K562 (cell line): Measurements from ENCODE around the gene PPIL4. TPM values are rescaled to one million over a fixed set of nuclear protein-coding genes. Genes with fewer than 3 reads are reported as not detected.

Source experiments
- BCOR ChIP-seq: fragments of 450-650 bp; IDR thresholded peaks from 2 replicates; pipeline ENCODE4 v1.6.1; 2016
- CC2D1A ChIP-seq: fragments of 450-650 bp; IDR thresholded peaks from 2 replicates; pipeline ENCODE4 v1.6.1; 2017; ENCODE audit warnings: mild to moderate bottlenecking
- HDAC2 ChIP-seq: fragments of 450-650 bp; IDR thresholded peaks from 2 replicates; pipeline ENCODE4 v1.6.1; 2016; ENCODE audit warnings: mild to moderate bottlenecking
- HLTF ChIP-seq: fragments of 450-650 bp; IDR thresholded peaks from 2 replicates; pipeline ENCODE4 v1.6.1; 2016
- HNRNPL ChIP-seq: fragments of 200-400 bp; formaldehyde crosslinking; IDR thresholded peaks from 2 replicates; pipeline ENCODE4 v1.6.1; 2017; ENCODE audit warnings: low read depth, mild to moderate bottlenecking, low read length
- KDM1A ChIP-seq, 2 experiments: fragments of 450-650 bp; IDR thresholded peaks; 2 replicates each; pipeline ENCODE4 v1.6.1; 2016; ENCODE audit warnings: mild to moderate bottlenecking in 2 of 2
- MAX ChIP-seq: sonication (generic); formaldehyde crosslinking; IDR thresholded peaks from 2 replicates; pipeline ENCODE4 v1.9.0; 2022; ENCODE audit warnings: mild to moderate bottlenecking, missing genetic modification reagents
- MTA1 ChIP-seq: fragments of 450-650 bp; IDR thresholded peaks from 2 replicates; pipeline ENCODE4 v1.6.1; 2017; ENCODE audit warnings: borderline replicate concordance
- NFATC3 ChIP-seq: fragments of 450-650 bp; IDR thresholded peaks from 2 replicates; pipeline ENCODE4 v1.6.1; 2017; ENCODE audit warnings: mild to moderate bottlenecking
- POLR2AphosphoS5 ChIP-seq: IDR thresholded peaks from 2 replicates; pipeline ENCODE4 v1.6.1; 2011; ENCODE audit warnings: mild to moderate bottlenecking, low read depth, low read length, moderate library complexity; ENCODE audit not compliant: control insufficient read depth, insufficient read depth
- PTTG1 ChIP-seq: fragments of 450-650 bp; IDR thresholded peaks from 2 replicates; pipeline ENCODE4 v1.6.1; 2016; ENCODE audit warnings: low read depth, mild to moderate bottlenecking, missing genetic modification characterization, missing compliant biosample characterization
- SIN3A ChIP-seq, 2 experiments: fragments of 150-350 bp in 1 of 2; IDR thresholded peaks; 2 replicates each; pipeline ENCODE4 v1.6.1; 2011 to 2016; ENCODE audit warnings: borderline replicate concordance in 2 of 2, low read depth in 2 of 2, low read length in 2 of 2, mild to moderate bottlenecking in 2 of 2, moderate library complexity in 2 of 2; ENCODE audit not compliant: control insufficient read depth in 1 of 2
- SMARCE1 ChIP-seq: fragments of 450-650 bp; IDR thresholded peaks from 2 replicates; pipeline ENCODE4 v1.7.1; 2016; ENCODE audit warnings: mild to moderate bottlenecking
- SNIP1 ChIP-seq: fragments of 450-650 bp; IDR thresholded peaks from 2 replicates; pipeline ENCODE4 v1.7.1; 2017; ENCODE audit warnings: low read depth, mild to moderate bottlenecking
- SP2 ChIP-seq: IDR thresholded peaks from 2 replicates; pipeline ENCODE4 v1.6.1; 2011; ENCODE audit warnings: mild to moderate bottlenecking, low read depth, low read length, moderate library complexity; ENCODE audit not compliant: poor library complexity, severe bottlenecking; ENCODE audit errors: extremely low read depth
- SRSF9 ChIP-seq: fragments of 200-400 bp; formaldehyde crosslinking; IDR thresholded peaks from 2 replicates; pipeline ENCODE4 v1.6.1; 2017; ENCODE audit warnings: low read depth, low read length, borderline replicate concordance
- YY1 ChIP-seq, 3 experiments: IDR thresholded peaks; 2 replicates each; pipeline ENCODE4 v1.6.1; 2011; ENCODE audit warnings: low read length in 2 of 3, mild to moderate bottlenecking in 2 of 3, moderate library complexity in 2 of 3, borderline replicate concordance in 1 of 3, control low read depth in 1 of 3, low read depth in 1 of 3; ENCODE audit not compliant: insufficient read depth in 3 of 3, insufficient replicate concordance in 2 of 3, control insufficient read depth in 1 of 3, insufficient read length in 1 of 3; ENCODE audit errors: extremely low read depth in 1 of 3
- ZNF24 ChIP-seq: fragments of 450-650 bp; IDR thresholded peaks from 2 replicates; pipeline ENCODE4 v1.6.1; 2016
- ZSCAN32 ChIP-seq: fragments of 450-650 bp; formaldehyde crosslinking; IDR thresholded peaks from 2 replicates; pipeline ENCODE4 v1.4.0; 2020; ENCODE audit warnings: mild to moderate bottlenecking, moderate library complexity
- polyA plus RNA-seq, 8 experiments: library from polyadenylated mRNA; depleted of rRNA in 4 of 8; stranded (reverse) in 5 of 8; unstranded in 3 of 8; fragments of >200 nt; fragmentation: Nextera tagmentation in 2 of 8; fragmentation: Illumina TruSeq in 1 of 8; extraction: Ambion mirVana in 2 of 8; extraction: Trizol in 1 of 8; gene quantifications; 2 replicates each; pipeline versions ENCODE4 v1.2.1 to v1.2.3, GENCODE V29; 2011 to 2014; ENCODE audit warnings: inconsistent platforms in 1 of 8, missing spikeins in 1 of 8
- total RNA-seq, 7 experiments: library from RNA; depleted of rRNA in 6 of 7; stranded (reverse); fragments of >200 nt in 6 of 7; fragmentation: Illumina TruSeq in 2 of 7; extraction: Trizol in 2 of 7; gene quantifications; 2 replicates each; pipeline versions ENCODE4 v1.2.1 to v1.2.3, GENCODE V29; 2011 to 2021; ENCODE audit warnings: low replicate concordance in 1 of 7
- TF ChIP-seq, protein P1 (sequence below), 2 experiments: IDR thresholded peaks; 2 replicates each; pipeline ENCODE4 v1.6.1; 2011; ENCODE audit warnings: borderline replicate concordance in 1 of 2, control low read depth in 1 of 2, low read depth in 1 of 2, low read length in 1 of 2, mild to moderate bottlenecking in 1 of 2, mixed read lengths in 1 of 2, moderate library complexity in 1 of 2; ENCODE audit not compliant: insufficient read depth in 1 of 2, insufficient read length in 1 of 2, poor library complexity in 1 of 2, severe bottlenecking in 1 of 2; ENCODE audit errors: extremely low read depth in 1 of 2
- TF ChIP-seq, protein P2 (sequence below): sonication (generic); formaldehyde crosslinking; IDR thresholded peaks from 2 replicates; pipeline ENCODE4 v1.8.0; 2022; ENCODE audit warnings: mild to moderate bottlenecking, missing genetic modification reagents
- TF ChIP-seq, protein P3 (sequence below): IDR thresholded peaks from 2 replicates; pipeline ENCODE4 v1.6.1; 2011; ENCODE audit warnings: borderline replicate concordance, low read depth, mild to moderate bottlenecking, moderate library complexity, low read length; ENCODE audit not compliant: insufficient read depth, poor library complexity, severe bottlenecking

The PPIL4 gene
- total and polyA plus RNA-seq, 9 of the 15 experiments (the other 6 are each of a cell fraction or from before 2014, with no cell fraction given) = 14.5 to 55.2 (median 45.9) TPM

DNA sequence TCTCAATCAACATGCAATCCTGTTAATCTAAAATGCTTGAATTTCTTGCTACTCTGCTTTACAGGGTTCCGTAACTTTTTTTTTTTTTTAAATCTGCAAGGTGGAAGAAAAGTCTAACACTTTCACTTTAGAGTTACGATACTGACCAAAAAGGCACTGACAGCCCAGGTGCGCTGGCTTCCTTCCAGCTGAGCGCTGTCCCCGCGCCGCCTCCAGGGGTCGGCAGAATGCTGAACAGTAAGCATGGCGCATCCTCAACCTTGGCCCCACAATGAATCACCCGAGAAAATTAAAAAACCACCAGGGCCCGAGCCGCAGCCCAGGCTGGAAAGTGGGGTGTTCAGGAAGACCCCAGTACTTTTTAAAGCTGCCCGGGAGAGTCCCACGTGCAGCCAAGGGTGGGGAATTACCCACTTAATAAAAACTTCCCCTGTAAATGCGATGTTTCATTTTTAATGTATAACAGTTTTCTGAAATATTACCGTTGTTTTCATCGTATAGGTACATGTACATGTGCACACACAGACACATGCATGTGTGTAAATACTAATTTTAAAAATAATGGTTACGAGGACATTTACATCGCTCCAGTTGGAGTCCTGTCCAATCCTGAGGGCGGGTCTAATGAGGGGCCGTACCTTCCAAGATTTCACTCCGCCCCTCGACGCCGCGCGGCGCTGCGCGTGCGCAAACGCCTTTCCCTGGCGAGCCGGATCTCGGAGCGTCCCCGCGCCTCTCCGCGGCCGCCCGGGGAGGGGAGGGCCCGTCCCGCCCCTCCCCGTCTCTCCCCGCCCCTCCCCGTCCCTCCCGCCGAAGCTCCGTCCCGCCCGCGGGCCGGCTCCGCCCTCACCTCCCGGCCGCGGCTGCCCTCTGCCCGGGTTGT is 19.9 kb upstream of the PPIL4 start, which contains the start of gene GINM1 (continued):
- TF ChIP-seq POLR2AphosphoS5 (peak; percentile 73), SP2 (no peak), CC2D1A (peak; percentile 78; the same call in 1 of the 2 replicates), HNRNPL (no peak), KDM1A (IDR thresholded peaks at IDR 0.05) (peak; percentile 29 to 34; a peak in 1 of 4 replicates), ZSCAN32 (CRISPR knock-in tag) (no peak), MTA1 (0 out of 2 replicates have a peak, but pooled peaks have one; percentile 57), BCOR (0 out of 2 replicates have a peak, but pooled peaks have one; percentile 51), SNIP1 (0 out of 2 replicates have a peak, but pooled peaks have one; percentile 11), HLTF (no peak), MAX (peak; percentile 86), SMARCE1 (peak; percentile 73), NFATC3 (no peak), SRSF9 (no peak), ZNF24 (0 out of 2 replicates have a peak, but pooled peaks have one; percentile 9), HDAC2 (peak; percentile 85), PTTG1 (tag) (no peak), YY1 (IDR thresholded peaks at IDR 0.05; ENCODE audit: borderline replicate concordance in 1 of 3, control insufficient read depth in 1 of 3, extremely low read depth in 1 of 3, insufficient read depth in 3 of 3, insufficient read length in 1 of 3, insufficient replicate concordance in 2 of 3, low read depth in 1 of 3, low read length in 2 of 3) (peak; percentile 28 to 85 (median 80)), SIN3A (IDR thresholded peaks at IDR 0.05; ENCODE audit: borderline replicate concordance in 2 of 2, control insufficient read depth in 1 of 2, low read depth in 2 of 2, low read length in 2 of 2) (peak; percentile 88 to 95)
- TF ChIP-seq, protein P1, sequence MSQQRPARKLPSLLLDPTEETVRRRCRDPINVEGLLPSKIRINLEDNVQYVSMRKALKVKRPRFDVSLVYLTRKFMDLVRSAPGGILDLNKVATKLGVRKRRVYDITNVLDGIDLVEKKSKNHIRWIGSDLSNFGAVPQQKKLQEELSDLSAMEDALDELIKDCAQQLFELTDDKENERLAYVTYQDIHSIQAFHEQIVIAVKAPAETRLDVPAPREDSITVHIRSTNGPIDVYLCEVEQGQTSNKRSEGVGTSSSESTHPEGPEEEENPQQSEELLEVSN (IDR thresholded peaks at IDR 0.05; ENCODE audit: borderline replicate concordance in 1 of 2, extremely low read depth in 1 of 2, insufficient read depth in 1 of 2, insufficient read length in 1 of 2, low read depth in 1 of 2, low read length in 1 of 2, poor library complexity in 1 of 2, severe bottlenecking in 1 of 2) = peak in 1 of 2 experiments; percentile 66
- TF ChIP-seq, protein P2, sequence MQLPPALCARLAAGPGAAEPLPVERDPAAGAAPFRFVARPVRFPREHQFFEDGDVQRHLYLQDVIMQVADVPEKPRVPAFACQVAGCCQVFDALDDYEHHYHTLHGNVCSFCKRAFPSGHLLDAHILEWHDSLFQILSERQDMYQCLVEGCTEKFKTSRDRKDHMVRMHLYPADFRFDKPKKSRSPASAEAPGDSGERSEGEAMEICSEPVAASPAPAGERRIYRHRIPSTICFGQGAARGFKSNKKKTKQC (CRISPR knock-in tag) = no peak
- TF ChIP-seq, protein P3, sequence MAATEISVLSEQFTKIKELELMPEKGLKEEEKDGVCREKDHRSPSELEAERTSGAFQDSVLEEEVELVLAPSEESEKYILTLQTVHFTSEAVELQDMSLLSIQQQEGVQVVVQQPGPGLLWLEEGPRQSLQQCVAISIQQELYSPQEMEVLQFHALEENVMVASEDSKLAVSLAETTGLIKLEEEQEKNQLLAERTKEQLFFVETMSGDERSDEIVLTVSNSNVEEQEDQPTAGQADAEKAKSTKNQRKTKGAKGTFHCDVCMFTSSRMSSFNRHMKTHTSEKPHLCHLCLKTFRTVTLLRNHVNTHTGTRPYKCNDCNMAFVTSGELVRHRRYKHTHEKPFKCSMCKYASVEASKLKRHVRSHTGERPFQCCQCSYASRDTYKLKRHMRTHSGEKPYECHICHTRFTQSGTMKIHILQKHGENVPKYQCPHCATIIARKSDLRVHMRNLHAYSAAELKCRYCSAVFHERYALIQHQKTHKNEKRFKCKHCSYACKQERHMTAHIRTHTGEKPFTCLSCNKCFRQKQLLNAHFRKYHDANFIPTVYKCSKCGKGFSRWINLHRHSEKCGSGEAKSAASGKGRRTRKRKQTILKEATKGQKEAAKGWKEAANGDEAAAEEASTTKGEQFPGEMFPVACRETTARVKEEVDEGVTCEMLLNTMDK = peak; percentile 84
